Measurements from ENCODE around the gene MAN1A2.

DNA sequence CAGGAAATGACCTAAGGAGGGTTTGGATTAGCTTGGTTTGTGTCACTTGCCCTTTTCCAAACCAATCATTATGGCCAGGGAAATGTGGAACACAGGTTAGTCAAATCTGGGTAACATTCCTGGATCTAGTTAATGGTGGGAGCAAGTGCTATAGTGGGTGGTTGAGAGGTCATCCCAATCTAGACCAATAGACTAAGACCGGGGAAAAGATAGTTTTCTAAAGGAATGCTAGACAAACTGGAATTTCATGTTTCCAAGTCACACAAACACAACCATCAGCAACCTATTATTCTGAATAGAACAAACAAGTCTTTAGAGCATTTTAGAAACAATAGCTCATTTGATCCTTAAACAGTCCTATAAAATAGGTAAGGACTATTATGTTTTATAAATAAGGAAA lies 4.3 kb upstream of the MAN1A2 start:
- TF ChIP-seq CTCF (IDR thresholded peaks at IDR 0.05), result no peak
- TF ChIP-seq TCF7L2 (IDR thresholded peaks at IDR 0.05; ENCODE audit: low read depth, low read length), result no peak
- no peak for TF ChIP-seq POLR2AphosphoS5 (IDR thresholded peaks at IDR 0.05; ENCODE audit: low read depth, low read length)

All from Panc1 (cell line).